C1 segment of cervical spinal cord (tissue), 14 donors: ENCODE measurements around the gene STX5.
A peak's percentile ranks its signal among the peaks of the same experiment; 100 is the strongest.
"Not testable (repeated sequence)": the region's sequence is repeated elsewhere in the genome, so short reads cannot be mapped to it uniquely, and the experiment has no call there.

ENCODE experiments used
- DNase-seq, 14 donors: peaks; one replicate each; lab custom pipeline; 2025; lab: John Stamatoyannopoulos, UW

The STX5 gene

GRCh38 chr11:62787005-62787759 is 44.7 kb downstream of the STX5 start, which contains the start of gene TMEM179B:
TSS of gene TMEM179B (plus strand) at chr11:62787402. CDS start at chr11:62787432, 30 bp downstream.
- peak; percentile 65 to 95 (median 92) for DNase-seq

GRCh38 chr11:62786318-62787004 is 45.4 kb downstream of the STX5 start:
- DNase-seq, result peak; percentile 20 to 83 (median 66)

GRCh38 chr11:62782753-62783152 is 49.1 kb downstream of the STX5 start:
- DNase-seq, result no peak

GRCh38 chr11:62778441-62778840 is 53.4 kb downstream of the STX5 start:
- no peak for DNase-seq

GRCh38 chr11:62777389-62777788 is 54.5 kb downstream of the STX5 start:
- no peak for DNase-seq

GRCh38 chr11:62775646-62776045 is 56.2 kb downstream of the STX5 start:
- DNase-seq, result no peak

- DNase-seq, result no peak
Observed at GRCh38 chr11:62774407-62774806, 57.4 kb downstream of the STX5 start.

GRCh38 chr11:62771144-62772021 is 60.5 kb downstream of the STX5 start, which contains the start of gene TAF6L:
TSS of gene TAF6L (plus strand) at chr11:62771396. CDS start at chr11:62775784, 4,388 bp downstream.
- DNase-seq, result peak; percentile 93 to 100 (median 99)

GRCh38 chr11:62770778-62771143 is 61.1 kb downstream of the STX5 start:
- peak in 12 of 14 donors; percentile 17 to 89 (median 70) for DNase-seq

GRCh38 chr11:62760867-62761227 is 71.0 kb downstream of the STX5 start:
- not testable (repeated sequence) for DNase-seq

GRCh38 chr11:62757846-62758788 is 73.7 kb downstream of the STX5 start:
- no peak for DNase-seq
